CD4-positive, alpha-beta T cell (primary cell): ENCODE results near the gene MAP4K3. TPM values are rescaled to one million over a fixed set of nuclear protein-coding genes. Genes with fewer than 3 reads are reported as not detected.

Experiments used
- ATAC-seq: fragments of 200-7000 bp; cut with Tn5 transposase; one replicate; pipeline ENCODE4 v1.10.0; 2022; ENCODE audit warnings: mild to moderate bottlenecking; ENCODE audit not compliant: poor library complexity
- CTCF ChIA-PET: fragments of 350-600 bp; sonication (Branson Sonifier 250); formaldehyde crosslinking; loops from one replicate; lab custom pipeline; 2021; ENCODE audit warnings: antibody characterized with exemption, inconsistent platforms; lab: Charles Lee
- POLR2A ChIA-PET: fragments of 350-600 bp; sonication (Branson Sonifier 250); formaldehyde crosslinking; loops from one replicate; lab custom pipeline; 2021; ENCODE audit warnings: antibody characterized with exemption, inconsistent platforms; lab: Charles Lee
- DNase-seq, 14 experiments: peaks; one replicate each; pipeline ENCODE4 v3.0.0-alpha.2; 2013 to 2020; ENCODE audit warnings: mixed read lengths in 2 of 14
- H3K27ac ChIP-seq, 2 donors: one replicate each; pipeline versions ENCODE4 v1.5.1 to v1.7.0; 2013; ENCODE audit warnings: low read length in 2 of 2, low read depth in 1 of 2, mild to moderate bottlenecking in 1 of 2
- H3K27me3 ChIP-seq, 2 experiments: 1 replicate in 1 of 2; 2 replicates in 1 of 2; pipeline versions ENCODE4 v1.6.1 to v1.7.0; 2013; ENCODE audit warnings: low read length in 2 of 2, control low read depth in 1 of 2, mild to moderate bottlenecking in 1 of 2, moderate library complexity in 1 of 2; ENCODE audit not compliant: insufficient read depth in 2 of 2, control insufficient read depth in 1 of 2
- H3K36me3 ChIP-seq: one replicate; pipeline ENCODE4 v1.6.1; 2013; ENCODE audit warnings: low read length, control low read depth; ENCODE audit not compliant: insufficient read depth
- H3K4me1 ChIP-seq: one replicate; pipeline ENCODE4 v1.6.1; 2013; ENCODE audit warnings: low read length, control low read depth; ENCODE audit not compliant: insufficient read depth
- H3K4me3 ChIP-seq: one replicate; pipeline ENCODE4 v1.5.1; 2013; ENCODE audit warnings: mild to moderate bottlenecking, low read length, moderate library complexity
- H3K9me3 ChIP-seq, 2 experiments: 1 replicate in 1 of 2; 2 replicates in 1 of 2; pipeline versions ENCODE4 v1.6.1 to v1.7.0; 2013; ENCODE audit warnings: low read length in 2 of 2, mild to moderate bottlenecking in 2 of 2, control low read depth in 1 of 2, moderate library complexity in 1 of 2; ENCODE audit not compliant: control insufficient read depth in 1 of 2, insufficient read depth in 1 of 2
- H3K27ac Mint-ChIP-seq: one replicate; pipeline ENCODE4 v1.8.0; 2020; ENCODE audit warnings: mixed read lengths
- H3K27me3 Mint-ChIP-seq: one replicate; pipeline ENCODE4 v1.8.0; 2021; ENCODE audit warnings: mixed read lengths
- H3K36me3 Mint-ChIP-seq: one replicate; pipeline ENCODE4 v1.8.0; 2021; ENCODE audit warnings: low read depth, mixed read lengths
- H3K4me1 Mint-ChIP-seq: one replicate; pipeline ENCODE4 v1.8.0; 2021; ENCODE audit warnings: low read depth, mixed read lengths
- H3K4me3 Mint-ChIP-seq: one replicate; pipeline ENCODE4 v1.8.0; 2020; ENCODE audit warnings: mild to moderate bottlenecking, mixed read lengths
- H3K9me3 Mint-ChIP-seq: one replicate; pipeline ENCODE4 v1.8.0; 2020; ENCODE audit warnings: mixed read lengths
- CTCF ChIP-seq: fragments of 200-600 bp; IDR thresholded peaks from one replicate; pipeline ENCODE4 v1.8.0; 2022; ENCODE audit warnings: antibody characterized with exemption, mild to moderate bottlenecking
- intact Hi-C, 2 experiments: fragments of 100-400 bp; cut with DNase I in 1 of 2; cut with micrococcal nuclease in 1 of 2; formaldehyde crosslinking; loops; one replicate each; pipeline versions ENCODE4 v1.15.1 to v1.9.0; 2023 to 2025; cut with DNase I, micrococcal nuclease
- total RNA-seq, 174 experiments: library from RNA in 2 of 174; stranded (reverse) in 2 of 174; gene quantifications; one replicate each; pipeline ENCODE4 v1.2.3 and lab custom pipeline; 2021 to 2026

The MAP4K3 gene
- total RNA-seq, 2 experiments from 2014 or later = 18.4 to 22.5 TPM

- Histone ChIP-seq H3K4me1 (no peaks in the 10 kb centered on the region), H3K27me3 (no peaks in the 10 kb centered on the region), H3K4me3 (no peak overlapping the region), H3K9me3 (peaks cover 5 to 8% of the 10 kb centered on the region in 2 experiments), H3K36me3 (no peaks in the 10 kb centered on the region), H3K27ac (no peak overlapping the region)
- ChIA-PET CTCF (no interaction called here), POLR2A (no interaction called here)
- intact Hi-C loops = no loop called here
- Mint-ChIP-seq H3K9me3 (no peaks in the 10 kb centered on the region), H3K4me1 (no peaks in the 10 kb centered on the region), H3K36me3 (peaks cover 52% of the 10 kb centered on the region), H3K4me3 (no peak overlapping the region), H3K27ac (no peak overlapping the region), H3K27me3 (no peaks in the 10 kb centered on the region)
- no peak for TF ChIP-seq CTCF
- no peak for DNase-seq
- ATAC-seq = no peak
Measured at GRCh38 chr2:39455826-39456225, 18.7 kb upstream of the MAP4K3 start.

GRCh38 chr2:39452396-39452795 is 15.3 kb upstream of the MAP4K3 start:
- intact Hi-C loops = no loop called here
- Mint-ChIP-seq H3K27me3 (no peaks in the 10 kb centered on the region), H3K4me1 (no peaks in the 10 kb centered on the region), H3K36me3 (peaks cover 40% of the 10 kb centered on the region), H3K4me3 (no peak overlapping the region), H3K9me3 (no peaks in the 10 kb centered on the region), H3K27ac (no peak overlapping the region)
- ChIA-PET POLR2A (no interaction called here), CTCF (no interaction called here)
- H3K9me3 ChIP-seq = no peaks in the 10 kb centered on the region
- no peaks in the 10 kb centered on the region for H3K36me3 ChIP-seq
- no peaks in the 10 kb centered on the region for H3K4me1 ChIP-seq
- ATAC-seq (no peak), DNase-seq (no peak)
- no peak for TF ChIP-seq CTCF
- no peak overlapping the region for H3K4me3 ChIP-seq
- H3K27me3 ChIP-seq = no peaks in the 10 kb centered on the region
- no peak overlapping the region for H3K27ac ChIP-seq

- no peaks in the 10 kb centered on the region for H3K27me3 Mint-ChIP-seq
- H3K27me3 ChIP-seq = no peaks in the 10 kb centered on the region
- H3K36me3 ChIP-seq = no peaks in the 10 kb centered on the region
- DNase-seq (no peak), ATAC-seq (no peak)
- H3K9me3 ChIP-seq = no peaks in the 10 kb centered on the region
- no peaks in the 10 kb centered on the region for H3K9me3 Mint-ChIP-seq
- H3K4me1 Mint-ChIP-seq = no peaks in the 10 kb centered on the region
- ChIA-PET CTCF (no interaction called here), POLR2A (no interaction called here)
- H3K27ac Mint-ChIP-seq = no peak overlapping the region
- H3K36me3 Mint-ChIP-seq = peaks cover 35% of the 10 kb centered on the region
- no peak overlapping the region for H3K27ac ChIP-seq
- intact Hi-C loops = no loop called here
- H3K4me3 ChIP-seq = no peak overlapping the region
- H3K4me3 Mint-ChIP-seq = no peak overlapping the region
- H3K4me1 ChIP-seq = no peaks in the 10 kb centered on the region
- no peak for TF ChIP-seq CTCF
Measured at GRCh38 chr2:39451954-39452353, 14.9 kb upstream of the MAP4K3 start.
